HEK293 (cell line): ENCODE measurements around the gene SETD1A.

Experiments
- CTCF ChIA-PET: fragments of 350-600 bp; formaldehyde crosslinking; extraction: SDS; loops from one replicate; lab custom pipeline; 2021; ENCODE audit warnings: antibody characterized with exemption; lab: Yijun Ruan, JAX
- POLR2A ChIA-PET: fragments of 300-600 bp; formaldehyde crosslinking; extraction: SDS; loops from one replicate; lab custom pipeline; 2020; ENCODE audit warnings: antibody characterized with exemption, inconsistent platforms; lab: Yijun Ruan, JAX
- H3K27ac ChIP-seq: fragments of 200-500 bp; sonication (Bioruptor generic); 2 replicates; pipeline ENCODE4 v1.5.1; 2014; ENCODE audit warnings: low read depth, low read length, control low read depth, inconsistent platforms; ENCODE audit errors: extremely low read depth
- H3K36me3 ChIP-seq, 2 experiments: fragments of 200-500 bp in 1 of 2; sonication (Bioruptor generic) in 1 of 2; 1 replicate in 1 of 2; 2 replicates in 1 of 2; pipeline ENCODE4 v1.5.1; 2014 to 2017; ENCODE audit warnings: inconsistent platforms in 2 of 2, low read length in 2 of 2; ENCODE audit not compliant: control insufficient read depth in 2 of 2, insufficient read depth in 1 of 2
- H3K4me1 ChIP-seq: fragments of 200-500 bp; sonication (Bioruptor generic); 2 replicates; pipeline ENCODE4 v1.5.1; 2014; ENCODE audit warnings: mild to moderate bottlenecking, low read length, inconsistent platforms; ENCODE audit not compliant: control insufficient read depth, insufficient read depth
- H3K4me3 ChIP-seq: 2 replicates; pipeline ENCODE4 v1.5.1; 2011; ENCODE audit warnings: low read depth, mild to moderate bottlenecking, control low read depth, low read length, moderate library complexity
- H3K9me3 ChIP-seq: fragments of 200-500 bp; sonication (Bioruptor generic); 2 replicates; pipeline ENCODE4 v1.5.1; 2014; ENCODE audit warnings: low read depth, low read length, inconsistent platforms; ENCODE audit not compliant: control insufficient read depth, insufficient read depth
- EGR2 ChIP-seq: fragments of 450-650 bp; formaldehyde crosslinking; IDR thresholded peaks from 2 replicates; pipeline ENCODE4 v1.5.1; 2016; ENCODE audit warnings: low read depth, missing biosample characterization, missing genetic modification characterization
- GLI2 ChIP-seq: fragments of 450-650 bp; formaldehyde crosslinking; IDR thresholded peaks from 2 replicates; pipeline ENCODE4; 2017; ENCODE audit warnings: missing biosample characterization, missing genetic modification characterization, low read depth, borderline replicate concordance
- KLF8 ChIP-seq: fragments of 450-650 bp; formaldehyde crosslinking; IDR thresholded peaks from 2 replicates; pipeline ENCODE4 v1.5.1; 2016; ENCODE audit warnings: missing biosample characterization, missing genetic modification characterization
- KLF9 ChIP-seq: fragments of 450-650 bp; formaldehyde crosslinking; IDR thresholded peaks from 2 replicates; pipeline ENCODE4 v1.5.1; 2016; ENCODE audit warnings: missing biosample characterization, missing genetic modification characterization, low read depth
- MYNN ChIP-seq: fragments of 450-650 bp; formaldehyde crosslinking; IDR thresholded peaks from 2 replicates; pipeline ENCODE4 v1.5.1; 2016; ENCODE audit warnings: missing biosample characterization, missing genetic modification characterization, borderline replicate concordance
- PRDM1 ChIP-seq: fragments of 450-650 bp; formaldehyde crosslinking; IDR thresholded peaks from 2 replicates; pipeline ENCODE4; 2016; ENCODE audit warnings: missing biosample characterization, missing genetic modification characterization
- WT1 ChIP-seq: fragments of 450-650 bp; formaldehyde crosslinking; IDR thresholded peaks from 2 replicates; pipeline ENCODE4 v1.5.1; 2016; ENCODE audit warnings: missing biosample characterization, missing genetic modification characterization
- ZBTB1 ChIP-seq: fragments of 450-650 bp; formaldehyde crosslinking; IDR thresholded peaks from 2 replicates; pipeline ENCODE4 v1.5.1; 2016; ENCODE audit warnings: missing biosample characterization, missing genetic modification characterization
- ZBTB17 ChIP-seq: fragments of 450-650 bp; formaldehyde crosslinking; IDR thresholded peaks from 2 replicates; pipeline ENCODE4 v1.5.1; 2016; ENCODE audit warnings: missing biosample characterization, missing genetic modification characterization
- ZNF121 ChIP-seq: fragments of 450-650 bp; formaldehyde crosslinking; IDR thresholded peaks from 2 replicates; pipeline ENCODE4 v1.5.1; 2016; ENCODE audit warnings: missing biosample characterization, missing genetic modification characterization
- ZNF138 ChIP-seq: fragments of 450-650 bp; formaldehyde crosslinking; IDR thresholded peaks from 2 replicates; pipeline ENCODE4 v1.5.1; 2016; ENCODE audit warnings: missing biosample characterization, missing genetic modification characterization, borderline replicate concordance
- ZNF26 ChIP-seq: fragments of 450-650 bp; formaldehyde crosslinking; IDR thresholded peaks from 2 replicates; pipeline ENCODE4 v1.5.1; 2016; ENCODE audit warnings: missing biosample characterization, missing genetic modification characterization
- ZNF362 ChIP-seq: fragments of 450-650 bp; formaldehyde crosslinking; IDR thresholded peaks from 2 replicates; pipeline ENCODE4 v1.5.1; 2016; ENCODE audit warnings: missing biosample characterization, missing genetic modification characterization
- ZNF366 ChIP-seq: fragments of 450-650 bp; formaldehyde crosslinking; conservative IDR thresholded peaks from 2 replicates; pipeline ENCODE4 v1.5.1; 2016; ENCODE audit warnings: missing biosample characterization, missing genetic modification characterization
- ZNF37A ChIP-seq: fragments of 450-650 bp; IDR thresholded peaks from 2 replicates; pipeline ENCODE4 v1.5.1; 2018; ENCODE audit warnings: missing biosample characterization, missing genetic modification characterization
- ZNF394 ChIP-seq: fragments of 450-650 bp; formaldehyde crosslinking; IDR thresholded peaks from 2 replicates; pipeline ENCODE4 v1.5.1; 2016; ENCODE audit warnings: missing biosample characterization, missing genetic modification characterization, mild to moderate bottlenecking, moderate library complexity, borderline replicate concordance
- ZNF600 ChIP-seq: fragments of 450-650 bp; formaldehyde crosslinking; IDR thresholded peaks from 2 replicates; pipeline ENCODE4 v1.5.1; 2016; ENCODE audit warnings: missing biosample characterization, missing genetic modification characterization
- ZNF623 ChIP-seq: fragments of 450-650 bp; formaldehyde crosslinking; IDR thresholded peaks from 2 replicates; pipeline ENCODE4 v1.5.1; 2016; ENCODE audit warnings: missing biosample characterization, missing genetic modification characterization
- ZNF624 ChIP-seq: fragments of 450-650 bp; formaldehyde crosslinking; IDR thresholded peaks from 2 replicates; pipeline ENCODE4 v1.5.1; 2017; ENCODE audit warnings: missing biosample characterization, missing genetic modification characterization
- ZNF707 ChIP-seq: fragments of 450-650 bp; formaldehyde crosslinking; IDR thresholded peaks from 2 replicates; pipeline ENCODE4 v1.5.1; 2016; ENCODE audit warnings: missing biosample characterization, missing genetic modification characterization
- ZNF768 ChIP-seq: fragments of 450-650 bp; formaldehyde crosslinking; IDR thresholded peaks from 2 replicates; pipeline ENCODE4 v1.5.1; 2018; ENCODE audit warnings: missing biosample characterization, mild to moderate bottlenecking, missing genetic modification characterization
- ZNF830 ChIP-seq: fragments of 450-650 bp; IDR thresholded peaks from 2 replicates; pipeline ENCODE4 v1.5.0; 2018; ENCODE audit warnings: missing biosample characterization, missing genetic modification characterization, low read depth, mild to moderate bottlenecking, moderate library complexity
- TF ChIP-seq, protein P1 (sequence below): fragments of 450-650 bp; formaldehyde crosslinking; IDR thresholded peaks from 2 replicates; pipeline ENCODE4 v1.5.1; 2017; ENCODE audit warnings: missing biosample characterization, missing genetic modification characterization
- TF ChIP-seq, protein P2 (sequence below): fragments of 450-650 bp; formaldehyde crosslinking; IDR thresholded peaks from 2 replicates; pipeline ENCODE4 v1.5.1; 2016; ENCODE audit warnings: missing biosample characterization, missing genetic modification characterization

The SETD1A gene

GRCh38 chr16:31003744-31004143 is 46.2 kb downstream of the SETD1A start:
- Histone ChIP-seq H3K27ac (no peak overlapping the region), H3K36me3 (no peaks in the 10 kb centered on the region), H3K4me1 (no peaks in the 10 kb centered on the region; the same call in 1 of the 2 replicates), H3K9me3 (no peaks in the 10 kb centered on the region), H3K4me3 (no peak overlapping the region)
- ChIA-PET CTCF (no interaction called here), POLR2A (interaction anchor here (0.7 kb wide), 1 partner anchor 13 kb away, joined by 3 read pairs; no protein-coding TSS in a partner anchor)
- no peak for TF ChIP-seq ZNF37A (tag by site-specific recombination)
- TF ChIP-seq PRDM1, result 0 out of 2 replicates have a peak, but pooled peaks have one; percentile 10
- no peak for TF ChIP-seq ZNF830 (tag by site-specific recombination)

- no peak for TF ChIP-seq ZNF394
- peak; percentile 77; the same call in 1 of the 2 replicates for TF ChIP-seq ZNF768
- no peak for TF ChIP-seq ZNF26 (tag by site-specific recombination)
- no peak overlapping the region for H3K4me3 ChIP-seq
- ChIA-PET CTCF (interaction anchor here (1.6 kb wide), 1 partner anchor 20 kb away, joined by 8 read pairs; the partner anchor contains the start of gene HSD3B7), POLR2A (interaction anchor here (0.7 kb wide), 1 partner anchor 12 kb away, joined by 3 read pairs; no protein-coding TSS in a partner anchor)
- H3K27ac ChIP-seq, result no peak overlapping the region
- no peaks in the 10 kb centered on the region for H3K9me3 ChIP-seq
- no peaks in the 10 kb centered on the region for H3K36me3 ChIP-seq
- no peaks in the 10 kb centered on the region for H3K4me1 ChIP-seq
These were observed 47.1 kb downstream of the SETD1A start for GRCh38 chr16:31004658-31005057.

- no peak overlapping the region for H3K4me3 ChIP-seq
- no peaks in the 10 kb centered on the region for H3K4me1 ChIP-seq
- CTCF ChIA-PET, result interaction anchor here (0.6 to 1.6 kb wide), 2 partner anchors 10 to 21 kb away, joined by 4 to 8 read pairs; partner anchors contain the start of gene HSD3B7
- no peaks in the 10 kb centered on the region for H3K36me3 ChIP-seq
- TF ChIP-seq ZNF768 (peak; percentile 49; the same call in 1 of the 2 replicates), ZNF121 (tag by site-specific recombination) (peak; percentile 82), ZNF362 (0 out of 2 replicates have a peak, but pooled peaks have one; percentile 19), ZNF623 (tag by site-specific recombination) (no peak), ZNF600 (0 out of 2 replicates have a peak, but pooled peaks have one; percentile 3)
- TF ChIP-seq, protein P1, sequence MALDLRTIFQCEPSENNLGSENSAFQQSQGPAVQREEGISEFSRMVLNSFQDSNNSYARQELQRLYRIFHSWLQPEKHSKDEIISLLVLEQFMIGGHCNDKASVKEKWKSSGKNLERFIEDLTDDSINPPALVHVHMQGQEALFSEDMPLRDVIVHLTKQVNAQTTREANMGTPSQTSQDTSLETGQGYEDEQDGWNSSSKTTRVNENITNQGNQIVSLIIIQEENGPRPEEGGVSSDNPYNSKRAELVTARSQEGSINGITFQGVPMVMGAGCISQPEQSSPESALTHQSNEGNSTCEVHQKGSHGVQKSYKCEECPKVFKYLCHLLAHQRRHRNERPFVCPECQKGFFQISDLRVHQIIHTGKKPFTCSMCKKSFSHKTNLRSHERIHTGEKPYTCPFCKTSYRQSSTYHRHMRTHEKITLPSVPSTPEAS (tag by site-specific recombination), result no peak
- POLR2A ChIA-PET, result no interaction called here
- no peak overlapping the region for H3K27ac ChIP-seq
- H3K9me3 ChIP-seq, result no peaks in the 10 kb centered on the region
These were observed 48.0 kb downstream of the SETD1A start for GRCh38 chr16:31005350-31006085.

GRCh38 chr16:31006086-31006385 is 48.5 kb downstream of the SETD1A start:
- no peaks in the 10 kb centered on the region for H3K4me1 ChIP-seq
- H3K27ac ChIP-seq, result no peak overlapping the region
- CTCF ChIA-PET, result interaction anchor here (0.6 to 1.3 kb wide), 3 partner anchors 10 to 21 kb away, joined by 3 to 6 read pairs (median 4); no protein-coding TSS in a partner anchor
- POLR2A ChIA-PET, result no interaction called here
- H3K36me3 ChIP-seq, result no peaks in the 10 kb centered on the region
- H3K4me3 ChIP-seq, result no peak overlapping the region
- H3K9me3 ChIP-seq, result no peaks in the 10 kb centered on the region
- no peak for TF ChIP-seq ZNF138 (tag by site-specific recombination)
- TF ChIP-seq ZNF366 (tag by site-specific recombination), result no peak
- TF ChIP-seq ZBTB1 (tag by site-specific recombination), result no peak
- TF ChIP-seq WT1, result no peak
- TF ChIP-seq KLF8 (tag by site-specific recombination), result no peak
- TF ChIP-seq ZNF707 (tag by site-specific recombination), result no peak
- TF ChIP-seq, protein P2, sequence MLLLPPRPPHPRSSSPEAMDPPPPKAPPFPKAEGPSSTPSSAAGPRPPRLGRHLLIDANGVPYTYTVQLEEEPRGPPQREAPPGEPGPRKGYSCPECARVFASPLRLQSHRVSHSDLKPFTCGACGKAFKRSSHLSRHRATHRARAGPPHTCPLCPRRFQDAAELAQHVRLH (tag by site-specific recombination), result no peak
- no peak for TF ChIP-seq ZBTB17 (tag by site-specific recombination)
- no peak for TF ChIP-seq EGR2
- no peak for TF ChIP-seq GLI2 (tag by site-specific recombination)
- no peak for TF ChIP-seq MYNN (tag by site-specific recombination)
- no peak for TF ChIP-seq KLF9 (tag by site-specific recombination)
- TF ChIP-seq ZNF624 (tag by site-specific recombination), result no peak
